HepG2 (cell line): ENCODE data around the gene BIRC5. TPM values are rescaled to one million over a fixed set of nuclear protein-coding genes. Genes with fewer than 3 reads are reported as not detected.

Experiments
- BCL3 ChIP-seq: sonication (generic); formaldehyde crosslinking; IDR thresholded peaks from 2 replicates; pipeline ENCODE4 v1.5.1; 2020; ENCODE audit warnings: mild to moderate bottlenecking, missing genetic modification reagents, moderate library complexity
- SP2 ChIP-seq: sonication (generic); formaldehyde crosslinking; IDR thresholded peaks from 2 replicates; pipeline ENCODE4 v1.5.1; 2020; ENCODE audit warnings: mild to moderate bottlenecking, missing genetic modification reagents
- TFDP2 ChIP-seq: sonication (generic); formaldehyde crosslinking; IDR thresholded peaks from 2 replicates; pipeline ENCODE4 v1.4.0; 2020; ENCODE audit warnings: missing genetic modification reagents
- ZBTB1 ChIP-seq: sonication (generic); formaldehyde crosslinking; IDR thresholded peaks from 2 replicates; pipeline ENCODE4 v1.4.0; 2020; ENCODE audit warnings: missing genetic modification reagents, borderline replicate concordance
- ZNF333 ChIP-seq: sonication (generic); formaldehyde crosslinking; IDR thresholded peaks from 2 replicates; pipeline ENCODE4 v1.4.0; 2020; ENCODE audit warnings: mild to moderate bottlenecking, missing genetic modification reagents, borderline replicate concordance
- ZNF576 ChIP-seq: sonication (generic); formaldehyde crosslinking; IDR thresholded peaks from 2 replicates; pipeline ENCODE4 v1.4.0; 2020; ENCODE audit warnings: mild to moderate bottlenecking, missing genetic modification reagents
- polyA plus RNA-seq, 8 experiments: library from polyadenylated mRNA; depleted of rRNA in 3 of 8; stranded (reverse) in 7 of 8; unstranded in 1 of 8; fragments of >200 nt; fragmentation: Illumina TruSeq in 4 of 8; extraction: Trizol in 4 of 8; gene quantifications; 2 replicates each; pipeline versions ENCODE4 v1.2.1 to v1.2.3, GENCODE V29; 2011 to 2016; ENCODE audit warnings: low read depth in 4 of 8, missing spikeins in 1 of 8, mixed read lengths in 1 of 8; ENCODE audit not compliant: insufficient read depth in 1 of 8
- total RNA-seq, 5 experiments: library from RNA; depleted of rRNA; stranded (reverse); fragments of >200 nt; fragmentation: Illumina TruSeq; extraction: Trizol; gene quantifications; 2 replicates each; pipeline ENCODE4 v1.2.3, GENCODE V29; 2016; ENCODE audit warnings: low read depth in 1 of 5
- TF ChIP-seq, protein P1 (sequence below): sonication (generic); formaldehyde crosslinking; IDR thresholded peaks from 2 replicates; pipeline ENCODE4 v1.8.0; 2022; ENCODE audit warnings: mild to moderate bottlenecking, missing genetic modification reagents; ENCODE audit not compliant: insufficient replicate concordance
- TF ChIP-seq, protein P2 (sequence below): sonication (generic); formaldehyde crosslinking; IDR thresholded peaks from 2 replicates; pipeline ENCODE4 v1.9.0; 2022; ENCODE audit warnings: low read depth, missing genetic modification reagents

BIRC5 gene
- total and polyA plus RNA-seq, 2 of the 13 experiments (the other 11 are each of a cell fraction or from before 2014, with no cell fraction given), result 30.3 to 135 TPM

DNA sequence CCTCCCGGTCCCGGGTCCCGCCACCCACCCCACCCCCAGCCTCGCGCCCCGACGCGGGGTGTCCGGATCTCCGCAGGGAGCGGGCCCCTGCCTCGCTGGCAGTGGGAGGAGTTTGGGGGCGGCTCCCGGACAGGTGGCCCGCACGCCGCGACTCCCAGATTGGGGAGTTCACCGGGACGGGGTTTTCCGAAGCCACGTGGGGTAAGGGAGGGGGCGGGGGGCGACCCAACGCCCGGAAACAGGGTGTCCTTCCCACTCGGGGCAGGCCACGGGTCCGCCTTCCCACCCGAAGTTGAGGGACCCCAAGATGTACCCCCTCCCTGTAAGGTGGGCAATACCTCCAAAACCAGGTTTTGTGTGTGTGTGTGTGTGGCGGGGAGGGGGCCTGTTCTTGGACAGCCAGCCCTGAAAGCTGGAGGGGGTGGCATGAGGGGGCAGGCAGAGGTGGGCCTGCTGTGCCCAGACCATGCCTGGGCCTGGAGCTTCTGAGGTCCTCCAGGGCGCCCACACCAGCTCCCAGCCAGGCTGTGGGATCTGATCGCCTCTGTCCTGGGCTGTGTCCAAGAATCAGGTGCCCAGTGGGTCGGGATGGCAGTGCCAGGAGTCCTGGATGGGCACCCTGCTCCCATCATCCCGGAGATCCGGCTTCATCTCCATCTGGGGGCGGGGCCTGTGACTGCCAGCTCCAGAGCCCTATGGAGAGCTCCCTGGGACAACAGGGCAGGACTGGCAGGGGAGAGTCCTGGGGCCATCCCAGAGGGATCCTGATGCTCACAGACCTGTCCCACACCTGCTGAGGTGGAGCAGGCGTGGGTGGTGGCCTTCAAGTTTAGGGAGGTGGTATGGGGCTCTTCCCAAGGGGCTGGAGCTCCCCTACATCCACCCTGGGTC, 44.9 kb upstream of the BIRC5 start (continued):
- no peak for TF ChIP-seq TFDP2 (CRISPR knock-in tag)
- 0 out of 2 replicates have a peak, but pooled peaks have one; percentile 39 for TF ChIP-seq ZNF333 (CRISPR knock-in tag)
- TF ChIP-seq, protein P1, sequence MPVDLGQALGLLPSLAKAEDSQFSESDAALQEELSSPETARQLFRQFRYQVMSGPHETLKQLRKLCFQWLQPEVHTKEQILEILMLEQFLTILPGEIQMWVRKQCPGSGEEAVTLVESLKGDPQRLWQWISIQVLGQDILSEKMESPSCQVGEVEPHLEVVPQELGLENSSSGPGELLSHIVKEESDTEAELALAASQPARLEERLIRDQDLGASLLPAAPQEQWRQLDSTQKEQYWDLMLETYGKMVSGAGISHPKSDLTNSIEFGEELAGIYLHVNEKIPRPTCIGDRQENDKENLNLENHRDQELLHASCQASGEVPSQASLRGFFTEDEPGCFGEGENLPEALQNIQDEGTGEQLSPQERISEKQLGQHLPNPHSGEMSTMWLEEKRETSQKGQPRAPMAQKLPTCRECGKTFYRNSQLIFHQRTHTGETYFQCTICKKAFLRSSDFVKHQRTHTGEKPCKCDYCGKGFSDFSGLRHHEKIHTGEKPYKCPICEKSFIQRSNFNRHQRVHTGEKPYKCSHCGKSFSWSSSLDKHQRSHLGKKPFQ (CRISPR knock-in tag), result peak; percentile 3
- no peak for TF ChIP-seq ZNF576
- TF ChIP-seq, protein P2, sequence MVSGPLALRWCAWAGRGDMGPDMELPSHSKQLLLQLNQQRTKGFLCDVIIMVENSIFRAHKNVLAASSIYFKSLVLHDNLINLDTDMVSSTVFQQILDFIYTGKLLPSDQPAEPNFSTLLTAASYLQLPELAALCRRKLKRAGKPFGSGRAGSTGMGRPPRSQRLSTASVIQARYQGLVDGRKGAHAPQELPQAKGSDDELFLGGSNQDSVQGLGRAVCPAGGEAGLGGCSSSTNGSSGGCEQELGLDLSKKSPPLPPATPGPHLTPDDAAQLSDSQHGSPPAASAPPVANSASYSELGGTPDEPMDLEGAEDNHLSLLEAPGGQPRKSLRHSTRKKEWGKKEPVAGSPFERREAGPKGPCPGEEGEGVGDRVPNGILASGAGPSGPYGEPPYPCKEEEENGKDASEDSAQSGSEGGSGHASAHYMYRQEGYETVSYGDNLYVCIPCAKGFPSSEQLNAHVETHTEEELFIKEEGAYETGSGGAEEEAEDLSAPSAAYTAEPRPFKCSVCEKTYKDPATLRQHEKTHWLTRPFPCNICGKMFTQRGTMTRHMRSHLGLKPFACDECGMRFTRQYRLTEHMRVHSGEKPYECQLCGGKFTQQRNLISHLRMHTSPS (CRISPR knock-in tag), result peak; percentile 84
- TF ChIP-seq SP2 (CRISPR knock-in tag), result peak; percentile 71
- no peak for TF ChIP-seq ZBTB1 (CRISPR knock-in tag)
- TF ChIP-seq BCL3, result peak; percentile 52; the same call in 1 of the 2 replicates
